ENCODE data around the gene CDK14.

DNA sequence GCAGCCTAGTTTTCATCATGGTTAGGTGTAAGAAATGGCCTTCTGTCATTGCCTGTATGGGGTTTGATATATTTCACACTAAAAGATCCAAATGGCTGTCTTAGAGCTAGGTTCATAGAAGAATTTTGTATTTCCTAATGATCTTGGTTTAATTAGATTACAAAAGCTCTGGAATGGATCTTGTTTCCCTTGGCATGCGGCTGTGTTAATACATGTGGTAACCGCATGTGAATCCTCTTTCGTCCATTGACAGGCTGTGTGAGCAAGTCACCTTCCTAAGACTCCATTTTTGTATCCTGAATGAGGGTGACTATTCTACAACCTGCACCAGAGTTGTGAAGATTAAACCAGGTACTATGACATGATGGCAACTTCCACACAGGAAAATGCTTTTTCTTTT lies 655.8 kb downstream of the CDK14 start:
- TF ChIP-seq, protein P1, sequence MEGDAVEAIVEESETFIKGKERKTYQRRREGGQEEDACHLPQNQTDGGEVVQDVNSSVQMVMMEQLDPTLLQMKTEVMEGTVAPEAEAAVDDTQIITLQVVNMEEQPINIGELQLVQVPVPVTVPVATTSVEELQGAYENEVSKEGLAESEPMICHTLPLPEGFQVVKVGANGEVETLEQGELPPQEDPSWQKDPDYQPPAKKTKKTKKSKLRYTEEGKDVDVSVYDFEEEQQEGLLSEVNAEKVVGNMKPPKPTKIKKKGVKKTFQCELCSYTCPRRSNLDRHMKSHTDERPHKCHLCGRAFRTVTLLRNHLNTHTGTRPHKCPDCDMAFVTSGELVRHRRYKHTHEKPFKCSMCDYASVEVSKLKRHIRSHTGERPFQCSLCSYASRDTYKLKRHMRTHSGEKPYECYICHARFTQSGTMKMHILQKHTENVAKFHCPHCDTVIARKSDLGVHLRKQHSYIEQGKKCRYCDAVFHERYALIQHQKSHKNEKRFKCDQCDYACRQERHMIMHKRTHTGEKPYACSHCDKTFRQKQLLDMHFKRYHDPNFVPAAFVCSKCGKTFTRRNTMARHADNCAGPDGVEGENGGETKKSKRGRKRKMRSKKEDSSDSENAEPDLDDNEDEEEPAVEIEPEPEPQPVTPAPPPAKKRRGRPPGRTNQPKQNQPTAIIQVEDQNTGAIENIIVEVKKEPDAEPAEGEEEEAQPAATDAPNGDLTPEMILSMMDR (IDR thresholded peaks at IDR 0.05), result no peak
- TF ChIP-seq POLR2A (IDR thresholded peaks at IDR 0.05), result no peak

Measured in heart left ventricle (tissue), 13 donors.